ENCODE results near the gene LPAR5.

LPAR5 gene

GRCh38 chr12:6614513-6615172 is 21.1 kb downstream of the LPAR5 start:
- no peak overlapping the region for H3K9ac ChIP-seq (ENCODE audit: low read length)
- H3K27ac ChIP-seq (ENCODE audit: low read depth, low read length): peak overlapping the region; percentile 72
- H3K27me3 ChIP-seq (ENCODE audit: control insufficient read depth in 1 of 2, insufficient read depth in 2 of 2, low read length in 2 of 2): peaks cover 0 to under 1% of the 10 kb centered on the region in 2 donors
- no peak overlapping the region for H3K4me3 ChIP-seq (ENCODE audit: low read depth in 1 of 2, low read length in 2 of 2)
- H3K36me3 ChIP-seq (ENCODE audit: insufficient read depth, low read length): no peaks in the 10 kb centered on the region
- H3K4me1 ChIP-seq (ENCODE audit: insufficient read depth, low read length): peaks cover 40% of the 10 kb centered on the region
- H3K9me3 ChIP-seq (ENCODE audit: low read length): no peaks in the 10 kb centered on the region

DNA sequence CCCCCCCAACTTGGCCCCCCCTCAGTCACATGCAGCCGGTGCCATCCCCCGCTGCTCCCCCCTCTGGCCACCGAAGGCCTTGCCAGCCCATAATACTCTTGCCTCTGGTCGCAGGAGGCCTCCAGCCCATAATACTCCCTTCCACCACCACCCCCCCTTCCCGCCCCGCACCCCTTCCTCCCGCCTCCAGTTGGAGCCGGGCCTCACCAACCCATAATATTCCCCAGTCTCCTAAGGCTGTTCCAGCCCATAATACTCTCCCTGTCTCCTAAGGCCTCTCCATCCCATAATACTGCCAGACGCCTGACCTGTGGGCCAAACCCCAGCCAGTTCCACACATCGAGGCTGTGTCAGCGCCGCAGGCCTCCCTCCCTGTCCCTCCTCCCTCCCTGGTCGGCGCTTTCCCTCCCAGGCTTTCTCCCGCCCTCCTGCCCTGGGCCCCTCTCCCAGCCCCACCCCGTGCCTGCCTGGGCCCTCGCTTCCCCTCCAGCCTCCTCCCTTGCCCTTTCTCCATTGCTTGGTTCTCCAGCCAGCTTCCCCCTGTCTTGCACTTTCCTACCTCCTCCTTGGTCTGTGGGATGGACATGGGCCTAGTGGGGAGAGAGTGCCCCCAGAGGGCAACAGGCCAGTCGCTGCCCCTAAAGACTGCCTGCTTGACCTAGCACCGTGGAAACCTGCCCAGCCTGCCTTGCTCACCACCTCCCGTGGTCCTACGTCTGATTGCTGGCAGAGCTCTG is 21.8 kb downstream of the LPAR5 start:
- H3K9me3 ChIP-seq (ENCODE audit: low read length): no peaks in the 10 kb centered on the region
- H3K27ac ChIP-seq (ENCODE audit: low read depth, low read length): peak overlapping the region; percentile 72
- no peaks in the 10 kb centered on the region for H3K36me3 ChIP-seq (ENCODE audit: insufficient read depth, low read length)
- H3K4me1 ChIP-seq (ENCODE audit: insufficient read depth, low read length): peaks cover 40% of the 10 kb centered on the region
- no peak overlapping the region for H3K4me3 ChIP-seq (ENCODE audit: low read depth in 1 of 2, low read length in 2 of 2)
- H3K9ac ChIP-seq (ENCODE audit: low read length): no peak overlapping the region
- H3K27me3 ChIP-seq (ENCODE audit: control insufficient read depth in 1 of 2, insufficient read depth in 2 of 2, low read length in 2 of 2): no peaks in the 10 kb centered on the region

DNA sequence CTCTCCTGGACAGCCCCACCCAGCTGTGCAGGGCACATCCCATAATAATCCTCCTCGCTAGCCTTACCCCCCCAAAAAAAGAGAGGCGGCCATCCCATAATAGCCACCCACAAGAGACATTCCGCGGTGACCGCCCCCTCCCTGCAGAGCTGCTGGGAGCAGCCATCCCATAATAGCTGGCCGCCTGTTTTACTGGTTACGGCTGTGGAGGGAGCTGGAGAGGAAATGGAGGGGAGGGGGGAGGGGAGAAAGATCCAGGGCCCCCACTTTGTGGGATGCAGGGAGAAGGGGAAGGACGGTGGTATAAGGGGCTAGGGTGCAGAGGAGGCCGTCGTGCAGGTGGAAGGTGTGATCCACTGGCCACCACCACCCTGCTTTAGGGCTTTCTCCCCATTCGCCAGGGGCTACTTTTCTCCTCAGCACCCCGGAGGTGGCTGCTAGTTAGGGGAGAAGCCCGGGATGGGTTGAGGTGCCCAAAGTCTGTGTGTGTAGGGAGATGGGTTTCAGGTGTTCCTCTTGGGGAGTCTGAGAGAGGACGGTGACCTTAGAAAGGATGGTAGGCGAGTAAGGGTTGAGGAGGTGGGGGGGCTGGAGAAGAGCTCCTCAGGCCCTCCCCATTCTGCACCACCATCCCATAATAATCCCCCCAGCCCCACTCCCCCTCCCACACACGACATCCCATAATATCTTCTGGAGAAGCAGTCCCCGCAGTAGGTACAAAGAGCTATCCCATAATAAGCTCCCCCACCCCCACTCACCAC is 22.6 kb downstream of the LPAR5 start:
- no peaks in the 10 kb centered on the region for H3K9me3 ChIP-seq (ENCODE audit: low read length)
- H3K4me3 ChIP-seq (ENCODE audit: low read depth in 1 of 2, low read length in 2 of 2): peak overlapping the region; percentile 5 to 60
- no peaks in the 10 kb centered on the region for H3K36me3 ChIP-seq (ENCODE audit: insufficient read depth, low read length)
- H3K9ac ChIP-seq (ENCODE audit: low read length): peak overlapping the region; percentile 14
- H3K27me3 ChIP-seq (ENCODE audit: control insufficient read depth in 1 of 2, insufficient read depth in 2 of 2, low read length in 2 of 2): no peaks in the 10 kb centered on the region
- H3K27ac ChIP-seq (ENCODE audit: low read depth, low read length): peak overlapping the region; percentile 99
- H3K4me1 ChIP-seq (ENCODE audit: insufficient read depth, low read length): peaks cover 42% of the 10 kb centered on the region

- no peaks in the 10 kb centered on the region for H3K9me3 ChIP-seq (ENCODE audit: low read length)
- peak overlapping the region; percentile 5 to 60 for H3K4me3 ChIP-seq (ENCODE audit: low read depth in 1 of 2, low read length in 2 of 2)
- H3K4me1 ChIP-seq (ENCODE audit: insufficient read depth, low read length): peaks cover 42% of the 10 kb centered on the region
- no peaks in the 10 kb centered on the region for H3K27me3 ChIP-seq (ENCODE audit: control insufficient read depth in 1 of 2, insufficient read depth in 2 of 2, low read length in 2 of 2)
- peak overlapping the region; percentile 99 for H3K27ac ChIP-seq (ENCODE audit: low read depth, low read length)
- H3K36me3 ChIP-seq (ENCODE audit: insufficient read depth, low read length): no peaks in the 10 kb centered on the region
- peak overlapping the region; percentile 14 for H3K9ac ChIP-seq (ENCODE audit: low read length)
Observed at GRCh38 chr12:6612652-6613014, 23.1 kb downstream of the LPAR5 start.

DNA sequence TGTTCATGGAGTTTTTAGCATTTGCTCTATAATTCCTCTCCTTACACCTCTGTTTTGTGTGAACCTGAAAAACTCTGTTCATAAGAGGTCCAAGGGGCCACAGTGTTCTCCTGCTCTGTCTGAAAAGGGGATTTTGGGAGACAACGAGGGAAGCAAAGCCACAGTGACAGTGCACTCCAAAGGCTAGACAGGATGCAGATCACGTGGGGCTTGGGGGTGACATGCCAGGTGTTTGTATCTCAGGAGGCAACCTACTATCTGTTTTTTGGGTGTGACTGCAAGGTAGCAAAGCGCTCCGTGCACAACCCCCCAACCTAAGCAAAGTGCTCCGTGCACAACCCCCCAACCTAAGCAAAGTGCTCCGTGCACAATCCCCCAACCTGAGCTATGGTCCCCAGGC is 23.5 kb downstream of the LPAR5 start:
- Histone ChIP-seq H3K9me3 (ENCODE audit: low read length) (no peaks in the 10 kb centered on the region), H3K27me3 (ENCODE audit: control insufficient read depth in 1 of 2, insufficient read depth in 2 of 2, low read length in 2 of 2) (no peaks in the 10 kb centered on the region), H3K4me1 (ENCODE audit: insufficient read depth, low read length) (peaks cover 43% of the 10 kb centered on the region), H3K9ac (ENCODE audit: low read length) (peak overlapping the region; percentile 14), H3K27ac (ENCODE audit: low read depth, low read length) (peak overlapping the region; percentile 99), H3K36me3 (ENCODE audit: insufficient read depth, low read length) (no peaks in the 10 kb centered on the region), H3K4me3 (ENCODE audit: low read depth in 1 of 2, low read length in 2 of 2) (peak overlapping the region; percentile 5 to 60)

- Histone ChIP-seq H3K27ac (ENCODE audit: low read depth, low read length) (peak overlapping the region; percentile 98), H3K36me3 (ENCODE audit: insufficient read depth, low read length) (no peaks in the 10 kb centered on the region), H3K4me1 (ENCODE audit: insufficient read depth, low read length) (peaks cover 60% of the 10 kb centered on the region), H3K27me3 (ENCODE audit: control insufficient read depth in 1 of 2, insufficient read depth in 2 of 2, low read length in 2 of 2) (no peaks in the 10 kb centered on the region), H3K9me3 (ENCODE audit: low read length) (no peaks in the 10 kb centered on the region), H3K9ac (ENCODE audit: low read length) (no peak overlapping the region), H3K4me3 (ENCODE audit: low read depth in 1 of 2, low read length in 2 of 2) (no peak overlapping the region)
Observed at GRCh38 chr12:6608592-6609281, 27.0 kb downstream of the LPAR5 start.

DNA sequence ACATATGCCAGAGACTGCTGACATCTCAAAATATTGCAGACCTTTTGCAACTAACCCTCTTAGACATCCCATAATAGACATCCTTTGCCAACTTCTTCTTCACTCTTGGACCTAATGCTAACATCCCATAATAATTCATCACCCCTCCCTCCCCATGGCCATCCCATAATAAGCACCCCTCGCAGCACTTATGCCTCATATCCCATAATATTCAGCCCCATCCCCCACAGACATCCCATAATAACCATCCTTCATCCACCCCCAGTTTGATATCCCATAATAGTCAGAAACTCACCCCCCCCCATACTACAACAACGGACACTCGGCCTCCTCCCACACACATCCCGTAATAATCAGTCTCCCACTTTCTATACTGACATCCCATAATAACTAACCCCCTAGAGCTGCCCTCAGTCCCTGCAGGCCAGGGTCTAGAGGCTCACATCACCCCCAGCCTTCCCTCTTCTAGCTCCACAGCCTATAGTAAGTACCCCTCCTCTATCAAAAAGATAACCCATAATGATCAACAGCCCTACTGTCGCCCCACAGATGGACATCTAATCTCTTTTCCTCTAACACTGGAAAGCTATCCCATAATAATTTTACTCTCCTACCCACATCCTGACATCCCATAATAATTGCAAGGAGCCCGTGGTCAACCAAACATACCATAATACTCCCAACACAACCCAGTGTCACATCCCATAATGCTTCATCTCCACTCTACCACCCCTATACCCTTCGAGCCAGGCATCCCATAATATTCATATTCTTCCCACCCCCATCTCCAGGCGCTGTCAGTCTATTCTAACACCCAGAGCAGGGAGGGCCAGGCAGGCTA is 27.8 kb downstream of the LPAR5 start:
- peaks cover 61% of the 10 kb centered on the region for H3K4me1 ChIP-seq (ENCODE audit: insufficient read depth, low read length)
- H3K27me3 ChIP-seq (ENCODE audit: control insufficient read depth in 1 of 2, insufficient read depth in 2 of 2, low read length in 2 of 2): no peaks in the 10 kb centered on the region
- peak overlapping the region; percentile 40 for H3K9ac ChIP-seq (ENCODE audit: low read length)
- no peaks in the 10 kb centered on the region for H3K9me3 ChIP-seq (ENCODE audit: low read length)
- H3K4me3 ChIP-seq (ENCODE audit: low read depth in 1 of 2, low read length in 2 of 2): no peak overlapping the region
- H3K36me3 ChIP-seq (ENCODE audit: insufficient read depth, low read length): no peaks in the 10 kb centered on the region
- H3K27ac ChIP-seq (ENCODE audit: low read depth, low read length): peak overlapping the region; percentile 98

DNA sequence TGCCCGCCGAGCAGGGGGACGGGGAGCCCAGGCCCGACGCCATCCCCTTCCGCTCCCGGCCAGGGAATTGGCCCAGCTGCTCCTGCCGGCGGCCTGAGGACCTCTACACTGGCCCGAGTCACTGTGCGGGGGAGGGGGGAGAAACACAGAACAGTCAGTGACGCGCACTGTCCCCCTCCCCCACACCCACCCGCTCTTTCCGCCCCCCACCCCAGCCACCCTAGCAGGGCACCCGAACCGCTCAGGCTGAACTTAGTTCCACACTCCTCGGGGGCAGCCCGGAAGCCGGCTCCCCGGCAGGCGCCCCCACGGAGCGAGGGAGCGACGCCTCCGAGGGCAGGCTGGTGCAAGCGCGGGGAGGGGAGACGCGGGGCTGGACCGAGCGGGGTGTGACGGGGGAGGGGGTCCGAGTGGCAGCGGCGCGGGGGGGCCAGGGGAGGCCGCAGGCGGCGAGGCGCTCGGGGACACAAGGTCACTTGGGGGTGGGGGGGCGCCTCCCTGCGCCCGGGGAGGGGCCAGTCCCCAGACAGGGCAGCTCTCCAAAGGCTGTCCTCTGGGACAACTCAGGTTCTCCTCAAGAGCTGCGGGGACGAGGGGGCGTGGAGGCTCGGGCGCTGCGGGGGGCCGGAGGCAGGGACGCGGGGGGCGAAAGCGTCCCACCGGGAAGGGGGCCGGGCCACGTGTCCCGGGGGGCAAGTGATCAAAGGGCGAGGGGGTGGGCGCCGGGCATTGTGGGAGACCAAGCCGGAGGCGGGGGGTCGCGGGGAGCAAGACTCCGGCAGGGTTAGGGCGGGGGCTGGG is 29.2 kb downstream of the LPAR5 start:
- peak overlapping the region; percentile 98 for H3K27ac ChIP-seq (ENCODE audit: low read depth, low read length)
- H3K36me3 ChIP-seq (ENCODE audit: insufficient read depth, low read length): peaks cover 13% of the 10 kb centered on the region
- H3K4me1 ChIP-seq (ENCODE audit: insufficient read depth, low read length): peaks cover 58% of the 10 kb centered on the region
- H3K4me3 ChIP-seq (ENCODE audit: low read depth in 1 of 2, low read length in 2 of 2): peak overlapping the region; percentile 88 to 98
- H3K9me3 ChIP-seq (ENCODE audit: low read length): no peaks in the 10 kb centered on the region
- H3K9ac ChIP-seq (ENCODE audit: low read length): peak overlapping the region; percentile 88
- no peaks in the 10 kb centered on the region for H3K27me3 ChIP-seq (ENCODE audit: control insufficient read depth in 1 of 2, insufficient read depth in 2 of 2, low read length in 2 of 2)

DNA sequence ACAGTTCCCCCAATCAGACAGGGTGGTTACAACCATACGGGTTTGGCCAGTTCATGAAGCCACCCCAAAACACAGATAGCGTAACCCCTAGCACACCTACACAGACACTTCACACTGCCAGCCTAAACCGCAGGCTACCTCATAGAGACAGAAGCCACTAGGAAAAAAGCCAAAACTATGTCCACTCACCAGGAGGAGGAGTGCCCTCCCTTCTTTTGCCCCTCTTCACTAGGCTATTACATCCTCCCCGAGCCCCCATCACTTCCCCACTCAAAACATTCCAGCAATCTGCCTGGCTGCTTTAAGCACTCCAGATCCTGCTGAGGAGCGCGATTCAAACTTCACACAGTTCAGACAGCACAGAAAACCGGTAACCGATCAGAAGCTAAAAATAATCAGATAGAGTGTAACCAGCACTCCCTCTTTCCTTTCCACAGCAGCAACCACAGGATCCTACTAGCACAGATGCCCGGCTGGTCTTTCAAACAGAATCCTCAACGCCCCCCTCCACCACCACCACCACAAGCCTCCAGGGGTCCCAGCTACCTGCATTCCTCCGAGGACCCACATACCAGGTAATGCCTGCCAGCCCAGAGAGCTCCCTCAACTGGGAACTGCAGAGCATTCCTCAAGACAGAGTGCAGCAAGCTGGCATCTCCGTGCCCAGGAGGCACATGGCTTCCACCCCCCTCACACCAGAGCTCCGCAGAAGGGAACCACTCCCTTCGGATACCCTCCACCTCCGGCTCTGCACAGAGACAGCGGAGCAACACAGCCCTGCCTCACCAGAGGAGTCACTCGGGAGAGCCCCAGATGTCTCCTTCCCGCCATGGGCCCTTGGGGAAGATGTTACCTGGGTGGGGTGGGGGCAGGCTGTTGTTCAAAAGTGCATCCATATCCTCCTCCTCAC is 30.1 kb downstream of the LPAR5 start:
- peaks cover 49% of the 10 kb centered on the region for H3K4me1 ChIP-seq (ENCODE audit: insufficient read depth, low read length)
- H3K36me3 ChIP-seq (ENCODE audit: insufficient read depth, low read length): peaks cover 21% of the 10 kb centered on the region
- peak overlapping the region; percentile 88 for H3K9ac ChIP-seq (ENCODE audit: low read length)
- H3K27me3 ChIP-seq (ENCODE audit: control insufficient read depth in 1 of 2, insufficient read depth in 2 of 2, low read length in 2 of 2): no peaks in the 10 kb centered on the region
- peak overlapping the region; percentile 98 for H3K27ac ChIP-seq (ENCODE audit: low read depth, low read length)
- peak overlapping the region; percentile 88 to 98 for H3K4me3 ChIP-seq (ENCODE audit: low read depth in 1 of 2, low read length in 2 of 2)
- no peaks in the 10 kb centered on the region for H3K9me3 ChIP-seq (ENCODE audit: low read length)

All from muscle layer of colon (tissue), 2 donors.